ENCODE data around the gene KCNH2.
A peak's percentile ranks its signal among the peaks of the same experiment; 100 is the strongest.
"Not testable (repeated sequence)": the region's sequence is repeated elsewhere in the genome, so short reads cannot be mapped to it uniquely, and the experiment has no call there.

The KCNH2 gene

GRCh38 chr7:150978126-150978789 lies at the start of gene KCNH2:
KCNH2 (minus strand) TSS chr7:150978321; CDS start chr7:150977913, 408 bp downstream.
- DNase-seq = peak; percentile 91

- DNase-seq = not testable (repeated sequence)
Measured at GRCh38 chr7:151027728-151028130, 49.6 kb upstream of the KCNH2 start.

- not testable (repeated sequence) for DNase-seq
Measured at GRCh38 chr7:151026771-151027727, 48.9 kb upstream of the KCNH2 start.

- no peak for DNase-seq
Measured at GRCh38 chr7:151025924-151026671, 48.0 kb upstream of the KCNH2 start.

- DNase-seq = no peak
Measured at GRCh38 chr7:151024435-151025056, 46.4 kb upstream of the KCNH2 start, which contains the start of gene ATG9B. ATG9B (minus strand) TSS chr7:151024494; CDS start chr7:151024423, 71 bp downstream.

GRCh38 chr7:151023232-151023631 lies 45.1 kb upstream of the KCNH2 start:
- no peak for DNase-seq

GRCh38 chr7:151020231-151020630 lies 42.1 kb upstream of the KCNH2 start:
- DNase-seq = no peak

- DNase-seq = no peak
Measured at GRCh38 chr7:151019130-151019447, 41.0 kb upstream of the KCNH2 start.

GRCh38 chr7:151018421-151019129 lies 40.5 kb upstream of the KCNH2 start:
- no peak for DNase-seq

GRCh38 chr7:151017953-151018420 lies 39.9 kb upstream of the KCNH2 start:
- DNase-seq = no peak

GRCh38 chr7:151017370-151017952 lies 39.3 kb upstream of the KCNH2 start:
- DNase-seq = no peak

- no peak for DNase-seq
Measured at GRCh38 chr7:151016942-151017341, 38.8 kb upstream of the KCNH2 start.

GRCh38 chr7:151016505-151016904 lies 38.4 kb upstream of the KCNH2 start:
- DNase-seq = no peak

- no peak for DNase-seq
Measured at GRCh38 chr7:151015967-151016366, 37.8 kb upstream of the KCNH2 start.

- DNase-seq = no peak
Measured at GRCh38 chr7:151014950-151015349, 36.8 kb upstream of the KCNH2 start.

GRCh38 chr7:151013733-151014497 lies 35.8 kb upstream of the KCNH2 start:
- no peak for DNase-seq

- no peak for DNase-seq
Measured at GRCh38 chr7:151013356-151013732, 35.2 kb upstream of the KCNH2 start.

- no peak for DNase-seq
Measured at GRCh38 chr7:151012911-151013347, 34.8 kb upstream of the KCNH2 start.

GRCh38 chr7:151012031-151012692 lies 34.0 kb upstream of the KCNH2 start:
- no peak for DNase-seq

GRCh38 chr7:151011616-151012015 lies 33.5 kb upstream of the KCNH2 start:
- not testable (repeated sequence) for DNase-seq
